Activated gamma-delta T cell treated with Interleukin-2 at 50 U/mL for 16 hours (primary cell): Measurements from ENCODE around the gene ADGB.
A peak's percentile ranks its signal among the peaks of the same experiment; 100 is the strongest.
"Not testable (repeated sequence)": the region's sequence is repeated elsewhere in the genome, so short reads cannot be mapped to it uniquely, and the experiment has no call there.

Source experiments
- DNase-seq: peaks from one replicate; pipeline ENCODE4 v3.0.0-alpha.2; 2020

Gene ADGB

DNA sequence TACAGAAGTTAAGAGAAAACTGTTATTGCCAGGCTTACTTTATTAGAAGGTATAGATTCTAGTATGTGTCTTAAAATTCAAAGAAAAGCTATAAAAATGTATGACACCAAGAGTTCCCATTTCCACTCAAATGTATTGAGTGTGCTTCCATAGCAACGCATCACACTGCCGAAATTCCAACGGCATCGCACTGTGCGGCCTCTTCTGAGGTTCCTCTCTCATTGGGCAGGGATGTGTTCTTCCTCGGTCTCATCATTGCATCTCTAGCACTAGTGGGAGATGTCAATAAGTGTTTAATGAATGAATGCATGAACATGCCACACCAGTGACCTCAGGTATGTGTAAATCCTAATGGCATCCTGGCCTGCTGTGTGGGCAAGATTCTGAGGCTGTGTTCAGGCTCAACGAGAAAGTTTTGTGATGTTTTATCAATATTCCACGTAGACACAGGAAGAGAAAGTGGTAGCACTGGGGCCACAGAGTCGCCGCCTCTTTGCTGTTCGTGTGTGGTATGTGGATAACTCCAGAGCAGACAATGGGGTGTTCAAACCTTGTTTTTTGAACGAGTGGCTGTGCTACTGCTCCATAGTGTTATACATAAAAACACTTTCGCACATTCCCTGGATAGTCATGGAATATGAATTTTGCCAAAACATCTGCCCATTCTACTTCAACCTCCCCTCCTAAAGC lies 171.6 kb downstream of the ADGB start:
- DNase-seq = no peak

DNA sequence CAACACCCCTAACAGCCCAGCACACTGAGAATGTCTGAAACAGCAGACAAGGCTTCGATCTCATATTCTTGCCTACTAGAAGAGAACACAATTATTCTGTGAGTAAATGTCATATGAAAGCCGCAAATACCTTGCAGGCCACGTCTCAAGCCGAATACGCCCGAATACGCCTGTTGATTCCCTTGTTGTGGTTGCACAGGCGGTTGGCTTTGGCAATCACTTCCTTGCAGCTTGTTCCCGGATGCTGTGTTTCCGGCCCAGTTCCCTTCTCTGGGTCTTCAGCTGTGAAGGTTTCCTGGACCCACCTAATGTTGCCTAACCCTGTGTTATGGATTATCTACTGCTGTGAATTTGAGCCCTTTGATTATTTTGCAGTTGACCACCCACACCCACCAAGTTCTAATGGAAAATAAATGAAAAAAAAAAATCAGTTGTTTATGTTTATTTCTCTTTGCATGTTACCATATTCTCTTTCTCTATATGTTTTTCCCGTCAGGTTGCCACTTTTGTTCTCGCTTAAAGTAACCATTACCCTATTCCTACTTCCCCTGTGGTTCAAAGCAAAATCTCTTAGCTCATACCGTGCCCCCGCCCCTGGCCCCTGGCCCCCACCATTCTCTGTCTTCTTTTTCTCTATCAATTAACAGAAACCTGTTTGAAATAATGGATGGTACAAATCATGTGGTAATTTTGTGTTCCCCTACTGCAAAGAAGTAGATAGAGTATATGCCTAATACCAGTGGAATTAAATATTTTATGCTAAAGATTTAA lies 172.4 kb downstream of the ADGB start:
- DNase-seq = peak; percentile 22

GRCh38 chr6:146775220-146775619 lies 176.4 kb downstream of the ADGB start:
- no peak for DNase-seq

- no peak for DNase-seq
These were observed 183.1 kb downstream of the ADGB start for GRCh38 chr6:146781836-146782235.

DNA sequence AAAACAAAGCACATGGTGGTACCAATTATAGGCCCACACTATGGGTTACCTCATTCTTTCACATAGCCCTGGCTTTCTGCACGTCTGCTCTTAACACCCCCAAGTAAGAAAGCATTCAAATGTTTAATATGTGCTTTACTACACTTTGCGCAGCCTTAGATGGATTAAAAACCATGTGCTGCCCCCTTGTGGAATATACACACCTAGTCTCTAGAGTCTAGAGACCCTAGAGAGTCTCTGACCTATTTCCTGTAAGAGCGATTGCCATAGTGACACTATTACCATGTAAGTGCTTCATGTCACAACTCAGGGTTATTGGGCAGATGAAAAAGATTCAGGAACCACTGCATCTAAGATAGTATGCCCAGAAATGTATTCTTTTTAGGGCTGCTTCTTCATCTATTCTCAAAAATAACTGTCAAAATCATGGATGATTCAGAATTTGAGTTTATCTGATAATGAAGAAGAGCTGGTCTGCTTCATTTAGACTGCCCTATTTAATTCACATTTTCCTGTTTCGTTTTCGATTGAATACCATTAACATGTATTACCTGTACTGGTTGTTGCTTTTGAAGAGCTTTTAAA lies 186.3 kb downstream of the ADGB start:
- DNase-seq = peak; percentile 17

DNA sequence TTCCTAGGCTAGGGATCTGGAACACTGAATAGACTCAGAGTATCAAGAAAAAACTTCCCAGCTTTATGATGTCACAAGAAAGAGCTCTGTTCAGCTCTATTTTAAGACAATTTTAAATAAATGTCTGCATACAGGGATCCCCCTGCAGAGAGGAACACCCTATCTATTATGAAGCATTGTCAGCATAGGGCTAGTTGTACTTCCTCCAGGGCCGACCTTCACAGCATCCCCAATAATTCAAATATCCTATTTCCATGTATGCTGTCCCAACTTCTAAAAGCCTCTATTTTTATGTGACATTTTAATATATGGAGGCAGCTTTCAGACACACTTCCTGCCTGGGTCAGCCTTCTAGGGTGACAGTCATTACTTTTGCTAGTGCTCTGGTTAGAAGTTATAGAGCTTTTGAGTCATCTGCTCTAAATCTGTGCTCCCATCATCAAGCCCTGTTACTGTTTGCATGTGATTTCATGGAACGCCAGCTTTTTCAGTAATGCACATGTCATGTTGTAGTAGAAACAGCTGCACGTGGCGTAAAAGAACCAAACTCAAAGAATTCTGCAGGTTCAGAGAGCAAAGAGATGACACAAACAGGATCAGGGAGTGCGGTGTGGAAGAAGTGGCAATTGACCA lies 189.2 kb downstream of the ADGB start:
- no peak for DNase-seq

GRCh38 chr6:146790561-146791091 lies 191.9 kb downstream of the ADGB start:
- DNase-seq = no peak

DNA sequence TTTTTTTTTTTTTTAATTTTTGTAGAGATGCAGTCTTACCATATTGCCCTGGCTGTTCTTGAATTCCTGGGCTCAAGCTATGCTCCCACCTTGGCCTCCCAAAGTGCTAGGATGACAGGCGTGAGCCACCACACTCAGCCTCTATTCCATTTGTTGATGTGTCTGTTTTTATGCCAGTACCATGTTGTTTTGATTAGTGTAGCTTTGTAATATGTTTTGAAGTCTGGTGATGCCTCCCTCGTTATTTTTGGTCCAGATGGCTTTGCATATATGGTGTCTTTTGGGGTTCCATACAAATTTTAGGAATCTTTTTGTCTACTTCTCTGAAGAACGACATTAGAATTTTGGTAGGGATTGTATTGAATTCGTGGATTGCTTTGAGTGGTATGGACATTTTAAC lies 193.2 kb downstream of the ADGB start:
- no peak for DNase-seq

DNA sequence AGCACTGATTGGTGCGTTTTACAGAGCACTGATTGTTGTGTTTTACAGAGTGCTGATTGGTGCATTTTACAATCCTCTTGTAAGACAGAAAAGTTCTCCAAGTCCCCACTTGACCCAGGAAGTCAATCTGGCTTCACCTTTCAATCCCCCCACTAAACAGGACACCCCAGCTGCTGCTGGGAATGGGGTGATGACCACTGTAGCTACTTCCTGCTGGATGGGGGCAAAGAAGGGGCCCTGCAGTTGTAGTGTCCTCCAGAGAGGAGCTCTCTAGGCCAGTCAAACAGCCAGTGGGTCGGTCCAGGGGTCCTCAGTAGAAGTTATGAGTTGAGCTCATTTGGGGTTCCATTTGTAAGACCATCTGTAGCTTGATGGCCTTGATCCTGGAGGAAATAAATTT lies 194.4 kb downstream of the ADGB start:
- not testable (repeated sequence) for DNase-seq

GRCh38 chr6:146795479-146796133 lies 196.8 kb downstream of the ADGB start:
- no peak for DNase-seq

DNA sequence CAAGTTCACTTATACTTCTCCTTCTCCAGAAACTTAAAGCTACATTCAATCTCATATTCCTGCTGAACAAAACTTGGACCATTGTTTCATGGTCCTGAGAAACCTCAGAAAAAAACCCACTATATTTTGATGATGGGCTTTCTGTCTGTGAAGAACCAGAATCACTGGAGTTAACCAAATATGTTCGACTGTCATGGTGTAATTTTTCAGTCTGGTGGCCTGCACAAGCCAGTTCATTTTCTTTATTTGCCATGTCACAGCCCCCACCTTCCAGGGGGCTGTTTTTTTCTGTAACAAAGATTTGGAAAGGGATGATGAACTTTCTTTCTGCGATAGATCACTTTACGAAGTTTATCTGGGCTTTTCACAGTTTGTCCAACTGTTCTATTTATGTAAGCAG lies 204.4 kb downstream of the ADGB start:
- not testable (repeated sequence) for DNase-seq

GRCh38 chr6:146803601-146804000 lies 204.8 kb downstream of the ADGB start:
- no peak for DNase-seq

- no peak for DNase-seq
These were observed 207.0 kb downstream of the ADGB start for GRCh38 chr6:146805546-146806325.

DNA sequence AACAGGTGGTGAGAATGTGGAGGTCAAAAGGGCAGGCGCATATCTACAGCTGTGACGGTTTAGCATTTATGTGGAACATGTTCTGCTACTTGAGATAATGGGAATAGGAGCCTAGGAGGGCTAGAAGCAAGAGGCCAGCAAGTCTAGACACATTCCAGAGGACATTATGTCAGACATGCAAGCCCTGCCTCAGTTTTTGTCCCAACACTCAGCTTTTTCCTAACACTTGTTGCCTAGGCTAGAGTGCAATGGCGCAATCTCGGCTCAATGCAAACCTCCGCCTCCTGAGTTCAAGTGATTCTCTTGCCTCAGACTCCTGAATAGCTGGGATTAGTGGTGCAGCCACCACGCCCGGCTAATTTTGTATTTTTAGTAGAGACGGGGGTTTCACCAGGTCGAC lies 210.2 kb downstream of the ADGB start:
- DNase-seq = not testable (repeated sequence)

DNA sequence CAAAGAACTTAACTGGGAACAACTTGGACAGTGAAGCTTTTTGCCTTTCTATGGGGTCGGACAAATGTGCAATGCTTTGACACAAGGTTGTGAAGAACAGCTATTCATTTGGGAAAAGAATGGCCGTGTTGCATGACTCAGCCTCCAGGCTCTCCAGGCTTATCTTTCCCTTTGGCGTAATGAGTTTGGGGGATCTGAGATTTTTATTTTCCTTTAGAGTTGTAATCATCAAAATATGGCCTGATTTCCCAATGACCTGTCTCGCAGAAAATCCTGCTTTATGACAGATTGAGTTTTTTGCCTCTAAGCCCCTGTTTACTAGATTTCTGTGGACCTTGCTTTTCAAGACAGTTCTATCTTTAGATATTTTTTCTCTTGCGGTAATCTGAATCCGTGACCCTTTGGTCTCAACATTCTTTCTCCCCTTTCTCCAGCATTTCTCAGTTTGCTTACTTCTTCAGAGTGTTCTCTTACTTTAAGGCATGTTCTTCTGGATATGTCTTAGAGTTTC lies 214.1 kb downstream of the ADGB start:
- not testable (repeated sequence) for DNase-seq

DNA sequence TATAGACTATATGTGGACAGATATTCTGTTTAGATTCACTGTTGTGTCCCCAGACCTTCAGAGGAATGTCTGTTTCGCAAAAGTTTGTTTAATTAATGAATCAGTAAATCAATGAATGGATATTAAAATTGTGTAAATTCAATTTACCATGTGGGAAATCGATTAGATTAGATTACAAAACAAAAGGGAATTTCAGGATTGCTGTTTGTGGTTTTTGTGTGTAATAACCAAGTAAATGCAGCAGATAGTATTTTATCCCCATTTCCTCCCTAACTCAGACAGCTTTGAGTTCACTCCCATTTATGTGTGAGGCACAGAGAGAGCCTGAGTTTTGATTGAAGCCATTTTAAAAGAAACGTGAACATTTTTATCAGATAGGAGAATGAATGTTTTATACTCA lies 214.8 kb downstream of the ADGB start:
- DNase-seq = no peak

- no peak for DNase-seq
These were observed 215.5 kb downstream of the ADGB start for GRCh38 chr6:146814148-146814750.

GRCh38 chr6:146815511-146816462 lies 217.0 kb downstream of the ADGB start:
- not testable (repeated sequence) for DNase-seq

GRCh38 chr6:146819596-146820320 lies 221.0 kb downstream of the ADGB start:
- DNase-seq = no peak
